Heart left ventricle (tissue), 16 donors: Measurements from ENCODE around the gene SRPRA. TPM values are rescaled to one million over a fixed set of nuclear protein-coding genes. Genes with fewer than 3 reads are reported as not detected.

Experiments used
- ATAC-seq, 4 donors: fragments of 200-7000 bp; cut with Tn5 transposase; one replicate each; pipeline ENCODE4 v1.9.1; 2020 to 2022; ENCODE audit warnings: moderate library complexity in 4 of 4, mild to moderate bottlenecking in 3 of 4, moderate number of reproducible peaks in 1 of 4
- DNase-seq, 5 donors: peaks; one replicate each; pipeline ENCODE4 v3.0.0-alpha.2; 2020
- H3K27ac ChIP-seq, 12 donors: fragments of 200-600 bp; sonication (generic) in 4 of 12; one replicate each; pipeline versions ENCODE4 v1.5.0 to v1.8.0; 2016 to 2022; ENCODE audit warnings: mild to moderate bottlenecking in 2 of 12
- H3K27me3 ChIP-seq, 9 donors: fragments of 200-600 bp; sonication (generic) in 2 of 9; one replicate each; pipeline versions ENCODE4 v1.5.1 to v1.8.0; 2016 to 2022; ENCODE audit warnings: mild to moderate bottlenecking in 3 of 9
- H3K36me3 ChIP-seq, 9 donors: fragments of 200-600 bp; sonication (generic) in 2 of 9; one replicate each; pipeline versions ENCODE4 v1.5.0 to v1.8.0; 2018 to 2022; ENCODE audit warnings: mild to moderate bottlenecking in 2 of 9
- H3K4me1 ChIP-seq, 12 donors: fragments of 200-600 bp; sonication (generic) in 4 of 12; one replicate each; pipeline versions ENCODE4 v1.5.0 to v1.8.0; 2016 to 2022; ENCODE audit warnings: mild to moderate bottlenecking in 3 of 12
- H3K4me3 ChIP-seq, 12 donors: fragments of 200-600 bp; sonication (generic) in 4 of 12; one replicate each; pipeline versions ENCODE4 v1.5.0 to v1.8.0; 2017 to 2022; ENCODE audit warnings: mild to moderate bottlenecking in 9 of 12, moderate library complexity in 4 of 12
- H3K9me3 ChIP-seq, 12 donors: fragments of 200-600 bp; sonication (generic) in 4 of 12; one replicate each; pipeline versions ENCODE4 v1.5.0 to v1.8.0; 2016 to 2022; ENCODE audit warnings: mild to moderate bottlenecking in 1 of 12
- POLR2A ChIP-seq, 2 donors: fragments of 450-650 bp; IDR thresholded peaks; one replicate each; pipeline ENCODE4 v1.6.1; 2017; ENCODE audit warnings: antibody characterized with exemption in 2 of 2, mild to moderate bottlenecking in 2 of 2, moderate library complexity in 2 of 2
- WGBS, 4 donors: extraction: QIAGEN DNeasy Blood & Tissue Kit in 2 of 4; methylation state at CpG; one replicate each; pipeline versions ENCODE4 v1.1.5 to v1.1.7; 2013 to 2018; 5-methylcytosine and 5-hydroxymethylcytosine counted together
- intact Hi-C, 10 donors: fragments of 100-400 bp; cut with DNase I; formaldehyde crosslinking; loops; one replicate each; pipeline versions ENCODE4 v1.11.1 to v1.14.2; 2022
- polyA plus RNA-seq, 2 donors: library from polyadenylated mRNA; stranded (reverse); fragments of 200-250 nt; gene quantifications; one replicate each; pipeline ENCODE4 v1.2.3, GENCODE V29; 2013
- total RNA-seq, 9 donors: library from RNA; depleted of rRNA in 2 of 9; stranded (reverse); fragments of >200 nt in 2 of 9; fragmentation: NEBNext Ultra II Directional in 3 of 9; extraction: Animal tissue kit (Norgen Biotek cat#: 25700) in 3 of 9; gene quantifications; one replicate each; pipeline versions ENCODE4 v1.1.0 to v1.2.4, GENCODE V29; 2016 to 2023
- TF ChIP-seq, protein P1 (sequence below), 12 donors: fragments of 200-600 bp; sonication (generic) in 4 of 12; IDR thresholded peaks; one replicate each; pipeline versions ENCODE4 v1.5.0 to v1.8.0; 2018 to 2022; ENCODE audit warnings: antibody characterized with exemption in 12 of 12, mild to moderate bottlenecking in 5 of 12
- donor health status: ischemic (EF 13 %, LVEDD 7.1; RV severe dilation, severe dysfunction).
- donor health status: healthy with polysubstance abuse.
- donor health status: DM: no; HTN: yes; CAD: no.
- donor health status: DM: no; HTN: no; CAD: no.
- donor health status: ischemic (EF 25% LVEDD 6.9; RV normal size, moderate dysfunction).
- donor health status: ischemic (EF 25% LVEDD 5.7; RV mildly dilated, moderate dysfunction).
- donor health status: healthy.
- donor health status: DM: yes; HTN: yes; CAD: no.
- donor health status: ischemic (EF 35%, LVEDD 5.7; RV mildly dilated, moderate dysfunction).
- donor health status: nonischemic (EF 11% LVEDD 7.7; RV severe dilation, severe dysfunction).
- donor health status: DM: yes; HTN: yes; CAD: no.
- donor health status: PGD.
- donor health status: ischemic (EF 29% LVEDD 5.4; RV normal size, mild dysfunction).
- donor health status: nonischemic (EF 23%, LVEDD 6.1; RV moderate dilation, normal function).

Gene SRPRA
- total and polyA plus RNA-seq, 11 donors = 38.4 to 99.3 (median 79.3) TPM

DNA sequence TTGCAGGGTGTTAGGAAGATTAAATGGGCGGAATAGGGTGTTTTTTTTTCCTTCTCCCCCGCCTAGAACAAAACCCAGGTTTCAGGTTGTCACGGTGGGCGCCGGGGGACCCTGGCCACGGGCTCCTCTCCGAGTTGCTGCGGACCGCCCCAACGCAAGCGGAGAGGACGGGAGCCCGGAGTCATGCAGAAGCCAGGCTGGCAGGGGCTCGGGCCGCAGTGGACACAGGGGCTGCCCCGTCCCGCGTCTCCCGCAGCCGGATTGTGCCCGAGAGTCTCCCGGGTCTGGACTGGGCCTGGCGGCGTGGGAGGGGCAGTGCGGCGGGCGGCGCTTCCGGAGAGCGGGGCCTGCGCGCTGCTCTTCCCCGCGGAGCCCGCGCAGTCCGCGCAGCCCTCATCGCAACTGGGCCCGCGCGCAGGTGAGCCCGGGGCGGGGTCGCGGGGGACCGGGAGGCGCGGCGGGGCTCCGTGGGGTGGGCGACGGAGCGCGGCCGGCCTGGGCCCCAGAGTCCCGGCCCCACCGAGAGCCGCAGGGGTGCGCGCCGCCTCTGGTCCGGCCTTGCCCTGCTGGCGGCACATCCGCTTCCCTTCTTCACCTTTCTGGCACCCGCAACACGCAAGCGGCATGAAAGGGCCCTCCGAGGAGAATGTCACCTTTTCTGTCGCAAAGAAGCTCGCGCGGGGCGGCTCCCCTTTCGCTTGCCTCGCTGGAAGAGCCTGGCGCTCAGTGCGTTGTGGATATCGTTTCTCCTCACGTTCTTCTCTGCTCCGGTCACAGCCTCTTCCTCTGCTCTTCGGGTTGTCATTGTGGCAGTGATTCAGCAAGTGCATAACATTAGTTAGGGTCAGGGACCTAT is 14.3 kb upstream of the SRPRA start, which contains the start of gene TIRAP:
Gene TIRAP, plus strand, starts transcription at position 358 of the 856 bp plus-strand sequence. CDS start 7,802 bp downstream, outside the sequence.
- H3K4me1 ChIP-seq = peaks cover 0 to 45% (median 9%) of the 10 kb centered on the region in 12 donors

DNA sequence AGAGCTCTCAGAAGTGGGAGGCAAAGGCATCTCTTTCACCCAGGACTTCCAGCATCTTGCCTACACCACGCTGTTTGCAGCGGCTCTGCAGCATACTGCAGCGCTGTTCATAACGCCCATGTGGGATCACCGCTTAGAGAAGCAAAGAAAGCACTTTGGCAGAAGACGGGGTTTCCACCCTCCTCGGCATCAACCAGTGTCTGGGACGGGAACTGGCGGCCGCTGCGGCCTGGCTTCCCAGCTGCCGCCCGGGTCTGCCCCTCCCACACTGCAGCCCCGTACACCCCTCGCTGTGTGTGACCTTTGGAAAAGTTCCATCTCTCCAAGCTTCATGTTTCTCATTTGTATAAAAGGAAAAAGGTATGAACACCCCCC is 13.7 kb upstream of the SRPRA start:
- TF ChIP-seq POLR2A (IDR thresholded peaks at IDR 0.05) = no peak
- TF ChIP-seq, protein P1, sequence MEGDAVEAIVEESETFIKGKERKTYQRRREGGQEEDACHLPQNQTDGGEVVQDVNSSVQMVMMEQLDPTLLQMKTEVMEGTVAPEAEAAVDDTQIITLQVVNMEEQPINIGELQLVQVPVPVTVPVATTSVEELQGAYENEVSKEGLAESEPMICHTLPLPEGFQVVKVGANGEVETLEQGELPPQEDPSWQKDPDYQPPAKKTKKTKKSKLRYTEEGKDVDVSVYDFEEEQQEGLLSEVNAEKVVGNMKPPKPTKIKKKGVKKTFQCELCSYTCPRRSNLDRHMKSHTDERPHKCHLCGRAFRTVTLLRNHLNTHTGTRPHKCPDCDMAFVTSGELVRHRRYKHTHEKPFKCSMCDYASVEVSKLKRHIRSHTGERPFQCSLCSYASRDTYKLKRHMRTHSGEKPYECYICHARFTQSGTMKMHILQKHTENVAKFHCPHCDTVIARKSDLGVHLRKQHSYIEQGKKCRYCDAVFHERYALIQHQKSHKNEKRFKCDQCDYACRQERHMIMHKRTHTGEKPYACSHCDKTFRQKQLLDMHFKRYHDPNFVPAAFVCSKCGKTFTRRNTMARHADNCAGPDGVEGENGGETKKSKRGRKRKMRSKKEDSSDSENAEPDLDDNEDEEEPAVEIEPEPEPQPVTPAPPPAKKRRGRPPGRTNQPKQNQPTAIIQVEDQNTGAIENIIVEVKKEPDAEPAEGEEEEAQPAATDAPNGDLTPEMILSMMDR (IDR thresholded peaks at IDR 0.05) = no peak
- DNase-seq (peak; percentile 47 to 72 (median 52)), ATAC-seq (peak; percentile 63 to 77 (median 73))
- peak overlapping the region; percentile 76 to 97 (median 92) for H3K27ac ChIP-seq
- H3K36me3 ChIP-seq = peaks cover 0 to 19% (median 9%) of the 10 kb centered on the region in 9 donors
- intact Hi-C loops = loop anchor here in 1 of 10 donors (2.0 kb wide), 1 partner anchor 14 kb away; the partner anchor contains the start of genes FOXRED1 and SRPRA
- H3K9me3 ChIP-seq = no peaks in the 10 kb centered on the region
- H3K4me3 ChIP-seq = peak overlapping the region; percentile 59 to 88 (median 80)
- 2 to 6% (median 3%) methylated on average over 15 of the region's 15 CpGs for WGBS, 4 donors
- no peaks in the 10 kb centered on the region for H3K27me3 ChIP-seq
- peaks cover 0 to 45% (median 9%) of the 10 kb centered on the region in 12 donors for H3K4me1 ChIP-seq

More for the DNA sequence above, 14.3 kb upstream of the SRPRA start, which contains the start of gene TIRAP:
- Histone ChIP-seq H3K27me3 (no peaks in the 10 kb centered on the region), H3K4me3 (peak within 1 kb of the TSS; percentile 59 to 88 (median 80)), H3K27ac (peak within 1 kb of the TSS; percentile 76 to 97 (median 92)), H3K36me3 (peaks cover 0 to 17% (median 4%) of the 10 kb centered on the region in 9 donors), H3K9me3 (no peaks in the 10 kb centered on the region)
- ATAC-seq = peak; percentile 76 to 92 (median 92)
- intact Hi-C loops = loop anchor here in 2 of 10 donors (1.0 to 2.0 kb wide), 2 partner anchors 14 kb away; partner anchors contain the start of genes FOXRED1 (in 2 of the 2) and SRPRA (in 1 of the 2)
- TF ChIP-seq POLR2A (IDR thresholded peaks at IDR 0.05) = peak in 1 of 2 donors; percentile 67
- TF ChIP-seq, protein P1 (IDR thresholded peaks at IDR 0.05) = peak in 2 of 12 donors; percentile 18 to 29
- peak; percentile 73 to 88 (median 77) for DNase-seq
- 0 to 1% (median 0%) methylated on average over 39 to 82 of the region's 82 CpGs for whole genome bisulfite sequencing, 4 donors

DNA sequence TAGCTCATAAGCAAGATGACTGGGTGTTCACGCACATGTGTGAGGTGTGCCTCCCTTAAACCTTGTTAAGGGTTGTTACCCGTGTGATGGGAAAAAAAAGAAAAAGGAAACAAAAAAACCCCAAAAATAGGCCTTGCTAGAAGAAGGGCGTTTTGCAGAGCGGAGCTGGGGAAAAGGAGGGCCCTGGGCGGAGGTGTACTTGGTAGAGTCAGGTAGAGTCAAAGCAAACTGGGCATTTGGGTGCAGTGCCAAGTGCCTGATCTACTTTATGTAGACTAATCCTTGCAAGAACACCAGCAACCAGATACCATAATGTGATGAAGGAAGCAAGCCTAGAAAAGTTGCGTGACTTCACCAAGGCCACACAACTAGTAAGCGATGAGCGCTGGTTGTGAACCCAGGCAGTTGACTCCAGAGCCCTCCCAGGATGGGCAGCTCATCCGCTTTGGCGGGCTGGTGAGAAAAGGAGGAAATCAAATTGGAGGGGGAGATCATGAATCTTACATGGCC is 13.0 kb upstream of the SRPRA start:
- H3K27me3 ChIP-seq = no peaks in the 10 kb centered on the region
- peaks cover 0 to 45% (median 9%) of the 10 kb centered on the region in 12 donors for H3K4me1 ChIP-seq
- 92 to 94% (median 93%) methylated on average over 10 of the region's 10 CpGs for WGBS, 4 donors
- TF ChIP-seq, protein P1 (IDR thresholded peaks at IDR 0.05) = no peak
- TF ChIP-seq POLR2A (IDR thresholded peaks at IDR 0.05) = no peak
- DNase-seq = no peak
- ATAC-seq = no peak
- no peaks in the 10 kb centered on the region for H3K9me3 ChIP-seq
- H3K4me3 ChIP-seq = peak overlapping the region in 7 of 12 donors; percentile 66 to 88 (median 86)
- intact Hi-C loops = loop anchor here in 1 of 10 donors (2.0 kb wide), 1 partner anchor 13 kb away; the partner anchor contains the start of genes FOXRED1 and SRPRA
- peaks cover 0 to 21% (median 15%) of the 10 kb centered on the region in 9 donors for H3K36me3 ChIP-seq
- peak overlapping the region in 10 of 12 donors; percentile 86 to 97 (median 92) for H3K27ac ChIP-seq
